ENCODE results near the gene PDGFC.

PDGFC gene

GRCh38 chr4:156775813-156776212, 195.8 kb downstream of the PDGFC start:
- DNase-seq: no peak

- no peak for DNase-seq
These were observed 197.2 kb downstream of the PDGFC start for GRCh38 chr4:156774422-156774821.

DNA sequence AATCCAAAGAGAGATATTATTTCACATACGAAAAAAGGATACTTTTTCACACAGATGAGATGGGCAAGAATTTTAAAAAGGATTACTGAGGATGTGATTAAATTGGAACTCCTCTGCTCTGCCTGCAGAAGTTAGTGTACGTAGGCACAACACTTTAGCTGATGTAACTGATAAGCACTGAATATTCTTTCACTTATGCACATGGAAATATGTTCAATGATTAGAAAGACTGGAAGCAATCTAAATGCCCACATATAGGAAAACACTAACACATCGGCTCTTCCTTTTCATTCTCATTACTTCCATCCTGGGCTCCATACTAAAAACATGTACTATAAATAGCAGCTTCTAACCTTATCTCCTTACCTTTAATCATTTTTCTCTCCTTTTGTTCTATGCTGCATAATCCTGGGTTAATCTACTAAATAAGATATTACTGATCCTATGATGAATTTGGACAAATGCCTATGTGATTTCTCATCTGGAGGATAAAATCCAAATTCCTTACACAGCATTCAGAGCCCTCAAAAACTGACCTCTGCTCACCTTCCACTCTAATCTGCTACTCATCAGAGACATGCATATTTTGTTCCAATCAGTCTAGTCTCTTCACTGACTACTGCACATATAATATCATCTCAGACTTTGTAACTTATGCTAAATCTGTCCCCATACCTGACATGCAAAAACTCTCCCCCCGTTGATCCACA, 197.8 kb downstream of the PDGFC start:
- no peak for DNase-seq

- DNase-seq: peak; percentile 7
These were observed 200.3 kb downstream of the PDGFC start for GRCh38 chr4:156771171-156771837.

GRCh38 chr4:156770140-156770539, 201.5 kb downstream of the PDGFC start:
- no peak for DNase-seq

GRCh38 chr4:156767911-156768415, 203.6 kb downstream of the PDGFC start:
- DNase-seq: no peak

- DNase-seq: no peak
These were observed 204.8 kb downstream of the PDGFC start for GRCh38 chr4:156766846-156767245.

DNA sequence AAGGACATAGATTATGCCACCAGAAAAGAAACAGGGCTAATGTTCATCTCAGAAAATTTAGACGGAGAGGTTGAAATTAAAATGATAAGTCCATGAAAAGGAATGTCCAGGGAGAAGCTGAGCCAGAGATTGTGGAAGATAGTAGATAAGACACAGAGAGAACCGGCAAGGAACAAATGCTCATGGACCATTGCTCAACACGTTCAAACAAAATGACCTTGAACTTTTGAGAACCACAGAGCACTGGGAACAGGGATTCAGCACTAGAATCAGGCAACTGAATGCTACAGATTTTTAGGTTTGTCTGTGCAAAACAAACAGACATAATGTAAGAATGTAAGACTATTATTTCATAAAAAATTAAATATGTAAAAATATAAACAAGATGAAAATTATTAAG, 206.3 kb downstream of the PDGFC start:
- DNase-seq: no peak

GRCh38 chr4:156764846-156765245, 206.8 kb downstream of the PDGFC start:
- no peak for DNase-seq

GRCh38 chr4:156764145-156764544, 207.5 kb downstream of the PDGFC start:
- no peak for DNase-seq

DNA sequence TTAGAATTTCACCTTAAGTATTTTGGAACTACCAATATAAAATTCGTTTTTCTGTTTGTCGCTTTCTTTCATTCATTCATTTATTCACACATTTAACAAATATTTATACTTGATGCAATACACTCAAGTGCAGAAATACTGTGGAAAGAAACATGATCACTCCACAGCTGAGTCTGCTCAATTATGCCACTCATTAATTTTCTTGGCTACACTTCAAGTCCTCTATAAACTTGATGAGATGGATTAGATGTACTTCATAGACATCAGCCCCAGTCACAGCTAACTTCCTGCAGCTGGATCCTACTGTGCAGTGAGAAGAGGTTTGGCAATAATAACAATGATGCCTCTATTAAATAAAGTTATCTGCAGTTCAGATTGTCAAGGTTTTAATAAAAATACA, 208.1 kb downstream of the PDGFC start:
- DNase-seq: no peak

DNA sequence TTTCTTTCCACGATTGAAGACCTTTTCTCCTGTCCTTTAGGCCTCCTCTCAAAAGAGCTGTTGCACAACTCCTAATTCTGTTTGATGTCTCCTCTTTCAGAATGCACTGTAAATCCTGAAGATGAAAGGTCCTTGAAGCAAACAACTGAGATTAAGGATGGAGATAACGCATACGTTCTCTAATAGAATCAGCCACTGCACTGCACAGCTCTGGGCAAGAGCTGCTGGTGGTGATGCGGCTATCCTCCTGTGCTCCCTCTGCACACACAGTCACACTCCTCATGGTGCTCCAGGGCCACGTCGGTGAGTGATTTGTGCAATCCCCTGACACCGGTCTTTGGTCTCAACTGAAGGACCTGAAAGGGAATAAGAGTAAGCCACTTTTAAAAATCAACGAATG, 208.7 kb downstream of the PDGFC start:
- DNase-seq: no peak

- no peak for DNase-seq
These were observed 215.5 kb downstream of the PDGFC start for GRCh38 chr4:156756118-156756517.

DNA sequence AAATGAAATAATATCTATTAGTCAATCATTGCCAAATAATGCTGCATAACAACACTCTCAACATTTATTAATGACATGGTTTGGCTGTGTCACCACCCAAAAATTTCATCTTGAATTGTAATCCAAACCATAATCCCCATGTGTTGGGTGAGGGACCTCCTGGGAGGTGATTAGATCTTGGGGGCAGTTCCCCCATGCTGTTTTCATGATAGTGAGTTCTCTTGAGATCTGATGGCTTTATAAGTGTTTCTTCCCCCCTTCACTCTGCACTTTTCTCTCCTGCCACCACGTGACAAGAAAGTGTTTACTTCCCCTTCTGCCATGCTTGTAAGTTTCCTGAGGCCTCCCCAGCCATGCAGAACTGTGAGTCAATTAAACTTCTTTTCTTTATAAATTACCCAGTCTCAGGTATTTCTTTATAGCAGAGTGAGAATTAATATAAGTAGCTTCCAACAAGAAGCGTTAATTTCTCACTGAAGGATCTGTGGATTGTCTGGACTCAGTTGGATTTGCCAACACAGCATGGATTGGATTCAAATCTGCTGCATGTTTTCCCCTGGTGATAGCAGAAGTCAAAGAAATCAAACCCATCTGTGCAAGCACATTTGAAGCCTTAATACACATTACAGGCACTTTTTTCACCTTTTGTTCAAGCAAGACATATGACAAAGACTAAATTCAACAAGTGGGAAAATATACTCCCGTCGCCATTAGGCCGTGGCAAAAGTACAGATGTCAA, 216.6 kb downstream of the PDGFC start:
- DNase-seq: no peak

DNA sequence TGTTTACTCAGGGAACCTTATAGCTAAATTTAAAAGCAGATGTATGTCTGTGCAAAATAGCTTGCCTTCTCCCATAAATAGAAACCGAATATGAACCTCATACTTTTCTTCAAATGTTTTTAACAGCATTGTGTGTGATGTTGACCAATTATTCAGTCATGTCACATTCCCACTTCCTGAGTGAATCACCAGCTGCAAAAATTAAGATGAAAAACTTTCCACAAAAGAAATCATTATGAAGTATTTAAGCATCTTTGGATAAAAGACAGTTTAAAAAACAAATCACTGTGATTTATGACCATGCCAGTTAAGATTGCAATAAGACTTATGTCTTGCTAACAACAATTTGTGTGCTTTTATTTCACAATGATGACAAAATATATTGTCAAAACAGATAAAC, 220.1 kb downstream of the PDGFC start:
- DNase-seq: no peak

- DNase-seq: no peak
These were observed 221.9 kb downstream of the PDGFC start for GRCh38 chr4:156749426-156750403.

GRCh38 chr4:156746111-156746510, 225.5 kb downstream of the PDGFC start:
- no peak for DNase-seq

DNA sequence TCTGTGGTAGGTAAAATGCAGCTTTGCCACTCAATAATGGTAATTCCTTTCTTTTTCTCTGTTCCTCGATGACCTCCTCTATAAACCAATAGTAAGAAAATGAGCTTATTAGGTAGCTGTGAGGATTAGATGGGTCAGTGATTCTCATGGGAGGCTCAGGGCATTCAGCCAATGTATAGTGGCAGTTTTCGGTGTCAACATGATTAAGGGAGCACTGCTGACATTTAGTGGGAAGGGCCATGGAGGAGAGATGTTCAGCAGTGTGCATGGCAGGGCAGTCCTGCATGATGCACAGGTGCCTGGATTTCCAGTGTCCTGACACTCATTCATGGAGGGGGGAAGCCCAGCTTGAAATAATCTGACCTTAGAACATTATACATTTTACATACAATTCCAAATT, 232.8 kb downstream of the PDGFC start:
- DNase-seq: no peak

DNA sequence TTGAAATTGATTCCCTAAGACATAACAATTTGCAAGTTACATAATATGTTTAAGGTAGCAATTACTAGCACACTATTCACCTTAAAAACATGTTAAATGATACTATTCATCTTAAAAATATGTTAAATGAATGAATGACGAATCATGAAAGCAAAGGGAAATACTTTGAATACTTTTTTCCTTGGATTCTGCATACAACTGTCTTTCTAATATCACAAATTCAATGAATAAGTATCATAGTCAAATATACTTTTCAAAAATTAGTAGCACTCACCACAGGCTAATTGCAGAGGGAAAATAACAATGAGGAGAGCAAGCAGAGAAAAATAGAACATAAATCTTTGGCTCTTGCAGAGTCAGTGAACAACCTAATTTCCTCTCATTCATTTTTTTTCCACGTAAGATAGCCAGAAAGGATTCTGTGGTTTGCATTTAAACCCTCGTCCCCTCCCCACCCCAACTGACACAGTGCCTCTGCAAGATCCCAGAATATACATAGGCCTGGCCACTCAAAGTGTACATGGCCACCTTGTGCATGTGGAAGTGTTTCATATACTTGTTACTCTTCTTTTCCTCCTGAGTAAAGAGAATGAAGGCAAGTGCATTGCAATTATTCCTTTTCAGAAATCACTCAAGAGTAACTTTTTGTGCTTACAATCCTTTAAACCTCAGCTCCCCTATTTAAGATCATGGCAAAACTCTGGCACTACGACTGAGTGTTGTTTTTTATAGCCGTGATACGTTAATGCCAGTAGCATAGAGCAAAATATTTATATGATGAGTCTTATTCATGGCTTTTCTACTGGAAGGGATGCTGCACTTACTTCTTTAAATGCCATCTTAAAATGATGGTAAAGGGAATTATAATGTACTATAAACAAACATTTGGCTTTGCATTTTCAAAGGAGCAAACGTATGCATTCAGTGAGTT, 236.4 kb downstream of the PDGFC start:
- no peak for DNase-seq

DNA sequence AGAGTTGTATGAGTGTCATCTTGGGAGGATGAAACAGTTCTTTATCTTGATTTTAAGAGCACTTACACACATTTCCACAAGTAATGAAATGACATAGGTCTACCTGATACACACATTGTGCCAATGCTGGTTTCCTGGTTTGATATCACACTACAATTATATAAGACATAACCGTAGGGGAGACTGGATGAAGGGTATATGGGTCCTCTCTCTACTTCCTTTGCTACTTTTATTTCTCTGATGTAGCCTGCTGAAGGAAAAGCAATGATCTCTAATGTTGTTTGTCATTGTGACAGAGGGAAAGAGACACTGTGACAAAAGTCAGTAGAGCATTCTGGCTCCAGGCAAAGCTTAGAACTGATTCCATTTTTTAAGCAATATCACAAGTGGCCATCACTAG, 238.0 kb downstream of the PDGFC start:
- no peak for DNase-seq

DNA sequence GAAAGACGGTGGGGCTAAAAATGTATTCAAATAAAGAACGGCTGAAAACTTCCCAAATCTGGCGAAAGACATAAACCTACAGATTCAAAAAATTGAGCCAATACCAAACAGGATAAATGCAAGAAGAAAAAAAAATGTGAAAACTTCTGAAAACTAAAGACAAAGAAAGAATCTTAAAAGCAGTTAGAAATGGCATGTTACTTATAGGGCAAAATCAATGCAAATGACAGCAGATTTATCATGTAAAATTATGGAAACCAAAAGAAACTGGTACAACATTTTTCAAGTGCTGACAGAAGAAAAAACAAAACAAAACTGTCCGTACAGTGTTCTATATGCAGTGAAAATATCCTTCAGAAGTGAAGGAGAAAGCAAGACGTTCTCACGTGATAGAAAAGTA, 239.0 kb downstream of the PDGFC start:
- no peak for DNase-seq

All from T1000 (cell line).